Skeletal muscle cell (primary cell): ENCODE measurements around the gene MGAT5B.

Source experiments
- DNase-seq: peaks from one replicate; pipeline ENCODE4 v3.0.0-alpha.2; 2010; ENCODE audit warnings: low read depth
- H3K4me3 ChIP-seq: 2 replicates; pipeline ENCODE4 v1.5.1; 2011; ENCODE audit warnings: low read depth, mild to moderate bottlenecking, control low read depth, low read length, moderate library complexity

MGAT5B gene

DNA sequence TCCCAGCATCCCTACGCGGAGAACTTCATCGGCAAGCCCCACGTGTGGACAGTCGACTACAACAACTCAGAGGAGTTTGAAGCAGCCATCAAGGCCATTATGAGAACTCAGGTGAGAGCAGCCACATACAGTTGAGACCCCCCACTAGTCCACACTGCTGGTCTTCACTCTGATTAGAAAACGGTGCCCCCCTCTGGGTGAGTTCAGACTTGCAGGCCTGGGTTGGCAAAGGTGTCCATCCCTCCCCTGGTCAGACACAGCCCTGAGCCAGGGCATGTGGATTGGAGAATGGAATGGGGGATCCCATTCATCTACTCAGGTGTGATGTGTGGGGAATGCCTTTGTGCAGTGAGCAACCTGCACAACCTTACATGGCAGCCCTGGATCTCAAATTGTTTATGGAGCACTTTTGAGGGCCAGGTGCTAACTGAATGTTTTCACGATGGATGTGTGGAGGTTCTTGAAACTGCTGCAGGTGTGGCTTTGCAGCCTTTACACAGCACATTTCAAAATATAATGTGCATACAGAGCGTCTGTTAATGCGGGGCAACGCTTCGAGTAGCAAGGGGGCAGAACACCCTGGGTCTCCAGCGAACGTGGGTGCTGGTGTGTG is 72.6 kb downstream of the MGAT5B start:
- DNase-seq = no peak
- no peak overlapping the region for H3K4me3 ChIP-seq

DNA sequence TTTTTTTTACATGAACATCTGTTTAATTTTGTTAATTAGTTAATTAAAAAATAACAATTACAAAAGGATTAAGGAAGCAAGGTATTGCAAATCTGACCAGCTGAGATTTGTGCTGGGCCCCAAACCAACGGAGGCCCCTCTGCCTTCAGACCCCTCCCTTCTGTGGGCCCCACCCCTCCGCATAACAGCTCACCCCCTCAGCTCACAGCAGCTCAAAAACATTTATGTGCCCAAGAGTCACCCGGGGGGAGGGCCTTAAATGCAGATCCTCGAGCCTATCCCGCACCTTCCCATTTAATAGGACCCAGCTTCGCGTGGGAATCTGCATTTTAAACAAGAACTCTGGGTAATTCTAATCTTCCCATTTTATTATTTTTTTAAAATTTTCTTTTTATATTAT is 75.0 kb downstream of the MGAT5B start:
- no peak overlapping the region for H3K4me3 ChIP-seq
- no peak for DNase-seq

DNA sequence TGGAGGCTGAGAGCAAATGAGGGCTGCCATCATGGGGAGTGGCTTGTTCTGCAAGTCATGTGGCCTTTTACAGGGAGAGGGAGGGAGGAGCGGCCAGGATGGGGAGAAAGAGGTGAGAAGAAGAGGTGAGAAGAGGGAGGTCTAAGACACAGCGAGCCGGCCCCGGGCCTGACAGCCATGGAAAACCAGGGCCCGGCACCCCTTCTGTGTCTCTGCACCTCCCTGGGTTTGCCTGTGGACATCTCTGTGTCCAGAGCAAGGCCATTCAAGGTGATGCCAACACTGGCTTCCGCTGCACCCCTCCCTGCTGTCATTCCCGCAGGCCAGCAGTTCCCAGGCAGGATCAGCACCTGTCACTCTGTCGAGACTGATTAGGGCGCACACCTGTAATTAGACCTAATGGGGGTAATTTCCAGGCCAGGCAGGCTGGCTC is 75.6 kb downstream of the MGAT5B start:
- no peak overlapping the region for H3K4me3 ChIP-seq
- DNase-seq = no peak

DNA sequence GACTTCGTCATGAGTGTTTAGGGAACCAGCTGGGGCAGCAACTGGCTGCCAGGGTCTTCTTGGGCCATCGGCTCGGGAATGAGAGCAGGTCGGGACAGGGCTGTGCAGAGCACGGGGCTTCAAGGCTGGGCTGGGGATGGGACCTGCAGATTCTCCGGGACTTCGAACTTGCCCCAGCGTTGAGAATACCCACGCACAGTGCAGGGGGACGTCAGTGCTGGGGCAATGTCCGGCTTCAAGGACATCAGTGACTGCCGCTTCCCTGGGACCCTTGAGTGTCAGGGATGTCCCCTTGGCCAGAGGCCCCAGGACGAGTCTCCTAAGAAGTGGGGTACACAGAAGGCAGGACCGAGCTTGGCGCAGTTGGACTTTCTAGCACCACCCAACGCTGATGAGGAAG is 76.3 kb downstream of the MGAT5B start:
- no peak for DNase-seq
- H3K4me3 ChIP-seq = no peak overlapping the region

DNA sequence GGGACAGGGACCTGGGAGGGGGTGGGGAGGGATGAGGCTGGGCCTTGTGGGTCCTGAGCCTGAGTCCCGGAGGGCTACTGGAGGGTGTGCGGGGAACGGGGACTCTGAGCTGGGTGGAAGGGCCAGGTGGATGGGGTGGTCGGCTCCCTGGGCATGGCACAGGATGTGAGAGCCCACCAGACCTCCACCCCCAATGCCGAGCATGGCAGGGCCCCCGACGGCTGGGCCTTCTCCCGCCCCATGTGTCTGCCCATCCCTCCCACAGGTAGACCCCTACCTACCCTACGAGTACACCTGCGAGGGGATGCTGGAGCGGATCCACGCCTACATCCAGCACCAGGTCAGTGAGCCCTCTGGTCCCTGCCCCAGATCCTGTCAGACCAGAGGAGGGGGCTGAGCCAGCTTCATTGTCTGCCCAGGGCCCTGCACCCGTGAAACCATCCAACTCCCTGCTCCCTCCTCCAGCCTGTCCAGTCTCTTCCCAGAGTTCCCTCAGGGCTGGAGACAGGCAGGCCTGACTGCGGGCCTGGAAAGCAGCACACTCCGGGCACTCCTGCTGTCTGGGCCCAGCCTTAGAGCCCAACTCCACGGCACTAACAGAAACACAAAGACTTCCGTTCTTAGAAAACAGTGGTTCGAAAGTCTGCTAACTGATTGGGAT is 78.0 kb downstream of the MGAT5B start:
- no peak for DNase-seq
- H3K4me3 ChIP-seq = no peak overlapping the region

DNA sequence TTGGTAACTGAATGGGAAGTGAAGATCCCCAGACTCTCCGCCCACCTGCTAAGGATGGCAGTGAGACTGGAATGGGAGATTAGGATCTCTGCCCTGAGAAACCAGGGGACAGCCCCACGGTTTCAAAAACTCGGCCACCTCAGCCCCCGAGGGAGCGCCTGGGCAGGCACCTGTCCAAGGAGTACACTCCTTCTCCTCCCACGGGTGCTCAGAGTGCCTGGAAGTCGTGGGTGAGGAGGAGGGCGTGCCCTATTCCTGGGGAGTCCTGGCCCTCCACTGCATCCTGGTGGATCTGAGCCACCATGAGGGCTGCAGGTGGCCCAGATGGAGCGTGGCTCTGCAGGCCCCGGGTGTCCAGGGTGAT is 78.5 kb downstream of the MGAT5B start:
- DNase-seq = no peak
- H3K4me3 ChIP-seq = no peak overlapping the region

DNA sequence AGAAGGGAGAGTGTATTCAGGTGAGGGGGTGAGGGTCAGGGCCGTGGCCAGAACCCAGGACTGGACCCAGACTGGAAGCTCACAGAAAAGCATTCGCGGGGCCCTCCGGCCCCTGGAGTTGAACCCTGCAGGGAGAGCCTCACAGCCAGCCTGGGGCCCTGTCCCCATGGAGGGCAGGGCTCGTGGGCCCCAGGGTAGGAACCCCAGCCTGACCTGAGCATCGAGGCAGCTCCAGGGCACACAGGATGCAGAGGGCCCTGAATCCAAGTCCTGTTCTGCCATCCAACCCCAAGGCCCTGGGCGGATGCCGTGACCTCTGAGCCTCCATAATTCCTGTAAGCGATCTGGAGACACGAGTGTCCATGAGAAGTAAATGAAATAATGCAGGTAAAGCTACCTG is 79.1 kb downstream of the MGAT5B start:
- DNase-seq = no peak
- H3K4me3 ChIP-seq = no peak overlapping the region

DNA sequence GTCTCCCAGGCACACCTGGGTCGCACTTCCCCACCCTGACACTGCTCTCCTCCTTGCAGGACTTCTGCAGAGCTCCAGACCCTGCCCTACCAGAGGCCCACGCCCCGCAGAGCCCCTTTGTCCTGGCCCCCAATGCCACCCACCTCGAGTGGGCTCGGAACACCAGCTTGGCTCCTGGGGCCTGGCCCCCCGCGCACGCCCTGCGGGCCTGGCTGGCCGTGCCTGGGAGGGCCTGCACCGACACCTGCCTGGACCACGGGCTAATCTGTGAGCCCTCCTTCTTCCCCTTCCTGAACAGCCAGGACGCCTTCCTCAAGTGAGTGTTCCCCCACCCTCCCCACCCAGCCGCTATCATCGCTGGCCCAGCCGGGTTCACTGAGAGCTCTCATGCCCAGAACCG is 79.6 kb downstream of the MGAT5B start:
- no peak overlapping the region for H3K4me3 ChIP-seq
- DNase-seq = no peak

DNA sequence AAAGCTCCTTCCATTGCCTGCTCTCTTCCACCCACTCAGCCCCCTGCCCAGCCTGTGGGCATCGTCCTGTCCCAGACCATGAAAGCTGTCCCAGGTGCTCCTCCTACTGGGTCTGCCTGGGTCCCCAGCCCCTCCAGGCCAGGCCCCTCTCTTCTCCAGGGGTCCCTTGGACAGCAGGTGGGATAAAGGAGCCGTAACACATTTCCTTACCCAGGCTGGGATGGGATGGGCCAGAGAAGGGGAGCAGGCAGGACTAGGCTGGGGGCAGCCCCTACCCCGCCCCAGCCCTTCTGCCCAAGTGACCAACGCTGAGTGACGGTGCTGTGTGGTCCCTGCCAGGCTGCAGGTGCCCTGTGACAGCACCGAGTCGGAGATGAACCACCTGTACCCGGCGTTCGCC is 80.1 kb downstream of the MGAT5B start:
- no peak overlapping the region for H3K4me3 ChIP-seq
- no peak for DNase-seq

DNA sequence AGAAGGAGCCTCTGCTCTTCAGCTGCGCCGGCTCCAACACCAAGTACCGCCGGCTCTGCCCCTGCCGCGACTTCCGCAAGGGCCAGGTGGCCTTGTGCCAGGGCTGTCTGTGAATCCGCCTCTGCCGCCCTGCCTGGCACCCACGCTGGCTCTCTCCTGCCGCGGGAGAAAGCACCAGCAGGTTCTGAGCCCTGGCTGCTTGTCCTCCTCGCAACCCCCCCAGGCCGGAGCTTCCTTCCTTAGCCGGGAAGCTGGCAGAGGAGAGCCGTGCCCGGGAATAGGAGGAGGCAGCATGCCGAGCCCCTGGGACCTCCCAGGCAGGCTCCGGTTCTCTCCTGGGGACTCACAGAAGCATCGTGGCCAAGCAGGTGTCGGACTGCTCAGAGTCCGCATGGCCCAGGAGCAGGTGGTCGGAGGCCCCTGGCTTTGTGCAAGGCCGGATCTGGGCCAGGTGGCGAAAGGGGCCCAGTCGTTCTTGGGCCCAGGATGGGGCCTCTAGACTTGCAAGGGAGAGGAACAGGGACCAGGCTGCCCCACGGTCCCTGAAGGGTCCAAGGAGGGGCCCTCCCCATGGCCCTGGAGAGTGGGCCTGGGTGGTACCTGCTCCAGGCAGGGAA is 80.6 kb downstream of the MGAT5B start:
- H3K4me3 ChIP-seq = no peak overlapping the region
- no peak for DNase-seq

DNA sequence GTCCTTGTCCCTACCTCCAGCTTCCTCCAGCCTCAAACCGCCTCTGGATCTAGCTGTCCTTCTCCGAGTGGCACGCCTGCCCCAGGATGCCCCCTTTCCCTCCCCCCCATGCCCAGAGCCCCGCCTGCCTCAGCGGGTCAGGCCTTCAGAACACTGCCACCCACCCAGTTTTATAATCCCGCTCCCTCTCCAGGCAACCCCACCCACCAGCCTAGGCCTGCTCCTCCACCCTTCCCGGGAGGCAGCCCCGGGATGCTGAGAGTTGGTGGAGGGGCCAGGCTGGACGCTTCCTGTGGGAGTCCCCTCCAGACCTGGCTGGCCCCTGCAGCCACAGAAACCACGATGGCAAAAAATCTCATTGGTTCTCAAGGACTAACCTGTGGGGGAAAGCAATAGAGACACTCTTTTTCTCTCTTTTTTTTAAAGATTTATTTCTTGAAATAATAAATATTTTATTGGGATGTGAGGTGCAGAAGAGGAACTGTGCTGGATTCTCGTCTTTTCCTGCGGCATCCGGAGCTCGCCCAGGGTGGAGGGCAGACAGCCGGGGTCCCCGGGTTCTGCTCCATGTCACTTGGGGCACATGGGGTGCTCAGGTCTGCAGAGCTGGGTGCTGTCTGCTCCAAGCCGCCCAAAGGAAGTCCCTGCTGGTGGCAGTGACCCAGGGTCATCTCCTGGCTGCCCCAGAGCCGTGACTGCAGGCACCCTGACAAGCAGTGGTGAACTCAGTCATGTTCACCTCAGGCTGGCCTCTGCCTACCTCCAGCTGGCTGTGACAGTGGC is 81.9 kb downstream of the MGAT5B start:
- H3K4me3 ChIP-seq = no peak overlapping the region
- no peak for DNase-seq

DNA sequence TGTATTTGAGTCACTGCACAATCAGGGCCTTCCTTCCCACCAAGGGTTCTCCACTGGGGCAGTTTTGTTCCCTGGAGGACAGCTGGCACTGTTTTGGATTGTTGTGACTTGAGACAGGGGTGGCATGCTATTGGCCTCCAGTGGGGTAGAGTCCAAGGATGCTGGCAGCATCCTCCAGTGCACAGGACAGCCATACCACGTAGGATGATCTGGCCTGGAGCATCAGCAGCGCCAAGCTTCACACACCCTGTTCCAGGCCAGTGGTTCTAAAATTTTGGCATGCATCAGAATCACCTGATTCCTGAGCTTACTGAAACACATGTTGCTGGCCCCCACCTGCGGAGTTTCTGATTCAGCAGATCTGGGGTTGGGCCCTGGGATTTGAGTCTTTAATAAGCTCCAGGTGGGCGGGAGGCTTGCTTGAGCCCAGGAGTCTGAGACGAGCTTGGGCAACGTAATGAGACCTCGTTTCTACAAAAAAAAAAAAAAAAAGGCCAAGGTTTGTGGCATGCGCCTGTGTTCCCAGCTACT is 83.2 kb downstream of the MGAT5B start:
- no peak for DNase-seq
- no peak overlapping the region for H3K4me3 ChIP-seq

DNA sequence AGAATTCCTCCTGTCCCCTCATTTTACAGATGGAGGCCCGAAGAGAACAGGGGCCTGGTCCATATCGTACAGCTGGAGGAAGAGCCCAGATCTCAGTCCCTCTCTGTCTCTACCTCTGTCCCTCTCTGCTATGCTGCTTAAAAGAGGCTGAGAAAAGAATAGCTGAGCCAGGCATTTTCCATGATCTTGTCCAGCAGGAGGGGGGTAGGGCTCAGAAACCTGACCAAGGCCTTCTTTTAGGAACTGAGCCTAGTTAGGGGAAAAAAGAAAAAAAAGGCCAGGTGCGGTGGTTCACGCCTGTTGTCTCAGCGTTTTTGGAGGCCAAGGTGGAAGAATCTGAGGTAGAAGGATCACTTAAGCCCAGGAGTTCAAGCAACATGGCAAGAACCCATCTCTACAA is 84.2 kb downstream of the MGAT5B start:
- DNase-seq = no peak
- H3K4me3 ChIP-seq = no peak overlapping the region

DNA sequence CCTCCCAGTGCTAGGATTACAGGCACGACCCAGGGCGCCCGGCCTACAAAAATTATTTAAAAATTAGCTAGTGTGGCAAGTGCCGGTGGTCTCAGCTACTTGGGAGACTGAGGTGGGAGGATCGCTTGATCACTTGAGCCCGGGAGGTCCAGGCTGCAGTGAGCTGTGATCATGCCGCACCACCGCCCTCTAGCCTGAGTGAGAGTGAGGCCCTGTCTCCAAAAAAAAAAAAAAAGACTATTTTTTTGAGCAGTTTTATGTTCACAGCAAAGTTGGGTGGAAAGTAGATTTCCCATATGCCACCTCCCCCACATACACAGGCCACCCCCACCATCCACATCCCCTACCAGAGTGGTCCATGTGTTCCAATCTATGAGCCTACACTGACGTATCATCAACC is 84.9 kb downstream of the MGAT5B start:
- H3K4me3 ChIP-seq = no peak overlapping the region
- DNase-seq = no peak

DNA sequence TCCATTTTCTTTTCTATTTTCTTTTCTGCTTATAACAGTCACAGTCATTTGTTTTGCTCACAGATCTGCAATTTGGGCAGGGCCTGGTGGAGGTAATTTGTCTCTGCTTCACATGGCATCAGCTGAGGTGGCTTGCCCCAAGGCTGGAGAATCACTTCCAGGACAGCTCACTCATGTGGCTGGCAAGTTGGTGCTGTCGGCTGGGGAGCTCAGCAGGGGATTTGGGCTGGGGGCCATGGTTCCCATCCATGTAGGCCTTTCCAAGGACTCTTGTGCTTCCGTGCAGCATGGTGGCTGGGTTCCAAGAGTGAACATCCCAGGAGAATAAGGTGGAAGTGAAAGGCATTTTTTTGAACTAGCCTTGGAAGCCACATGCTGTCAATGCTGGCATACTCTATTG is 85.7 kb downstream of the MGAT5B start:
- no peak overlapping the region for H3K4me3 ChIP-seq
- DNase-seq = no peak

DNA sequence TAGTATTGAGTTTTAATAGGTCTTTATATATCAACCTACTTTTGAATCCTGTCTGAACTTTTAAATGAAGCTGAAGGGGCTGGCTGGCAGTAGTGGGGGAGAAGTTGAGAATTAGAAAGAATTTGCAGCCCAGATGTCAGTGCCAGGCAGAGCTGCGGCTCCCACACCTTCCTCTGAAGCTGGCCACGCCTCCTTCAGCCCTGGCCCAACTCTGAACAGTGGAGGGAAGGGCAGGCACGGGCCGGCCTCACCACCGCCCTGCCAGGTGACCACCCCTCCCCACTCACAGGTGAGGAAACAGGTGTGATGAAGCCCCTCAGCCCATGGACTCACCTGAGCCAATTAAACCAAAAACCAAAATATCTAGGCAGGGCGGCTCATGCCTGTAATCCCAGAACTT is 87.0 kb downstream of the MGAT5B start:
- no peak for DNase-seq
- no peak overlapping the region for H3K4me3 ChIP-seq

DNA sequence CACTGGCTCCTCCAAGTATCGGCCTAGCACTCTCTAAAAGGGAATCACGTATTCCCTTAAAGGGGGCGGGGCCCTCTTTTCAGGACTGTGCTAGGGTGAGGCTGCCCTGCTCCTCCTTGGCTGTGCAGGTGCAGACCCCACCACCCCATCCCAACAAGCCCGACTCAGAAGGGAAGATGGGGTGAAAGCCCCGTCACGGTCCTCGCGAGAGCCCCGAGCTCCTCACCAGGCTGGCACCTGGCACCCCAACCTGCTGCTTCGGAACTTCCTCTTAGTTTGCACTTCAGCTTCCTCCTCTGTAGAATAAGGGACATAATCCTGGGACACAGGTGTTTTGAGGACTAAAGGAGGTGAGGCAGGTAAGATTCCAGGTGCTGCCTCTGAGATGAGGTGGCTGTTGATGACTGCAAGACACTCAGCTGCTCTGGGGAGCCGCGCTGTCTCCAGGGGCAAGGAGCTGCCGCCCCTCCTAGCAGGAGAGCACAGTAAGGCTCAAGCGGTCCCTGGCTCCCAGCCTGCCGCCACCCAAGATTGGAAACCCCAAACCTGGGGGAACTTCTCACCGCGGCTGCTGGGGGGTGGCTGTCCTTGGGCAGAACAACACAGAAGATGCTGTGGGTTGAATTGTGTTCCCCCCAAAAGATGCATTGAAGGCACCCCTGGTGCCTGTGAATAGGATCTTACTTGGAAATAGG is 88.8 kb downstream of the MGAT5B start:
- H3K4me3 ChIP-seq = no peak overlapping the region
- no peak for DNase-seq

DNA sequence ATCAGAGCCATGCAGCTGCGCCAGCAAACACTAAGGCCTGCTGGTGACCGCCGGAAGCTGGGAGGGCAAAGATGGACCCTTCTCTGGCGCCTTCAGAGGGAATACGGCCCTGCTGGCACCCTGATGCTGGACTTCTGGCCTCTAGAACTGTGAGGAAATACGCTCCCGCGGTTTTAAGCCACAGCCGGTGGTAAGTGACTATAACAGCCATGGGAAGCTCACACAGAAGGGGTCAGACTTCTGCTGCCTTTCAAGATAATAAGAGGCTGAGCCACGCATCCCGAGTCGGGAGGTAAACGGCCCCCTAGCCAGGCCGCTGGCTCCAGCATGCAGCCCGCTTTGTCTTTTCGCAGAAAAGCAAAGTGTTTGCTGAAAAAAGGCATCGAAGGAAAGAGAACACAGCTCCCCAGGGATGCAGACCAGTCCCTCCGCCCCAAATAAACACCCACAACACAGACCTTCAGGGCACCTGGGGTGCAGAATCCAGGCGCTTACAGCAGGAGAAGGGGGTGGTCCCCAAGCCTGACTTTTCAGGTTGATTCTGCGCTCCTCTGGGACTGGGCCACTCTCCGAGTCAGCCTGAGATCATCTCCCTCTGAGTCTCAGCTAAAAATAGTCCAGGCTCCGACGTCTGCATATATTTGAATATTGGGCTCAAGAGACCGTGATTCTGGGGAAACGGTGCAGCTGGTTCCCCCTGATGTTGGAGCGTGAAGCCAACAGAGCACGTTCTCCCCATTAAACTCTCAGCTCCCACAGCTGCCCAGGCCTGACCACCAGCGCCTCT is 89.7 kb downstream of the MGAT5B start:
- no peak overlapping the region for H3K4me3 ChIP-seq
- DNase-seq = no peak

DNA sequence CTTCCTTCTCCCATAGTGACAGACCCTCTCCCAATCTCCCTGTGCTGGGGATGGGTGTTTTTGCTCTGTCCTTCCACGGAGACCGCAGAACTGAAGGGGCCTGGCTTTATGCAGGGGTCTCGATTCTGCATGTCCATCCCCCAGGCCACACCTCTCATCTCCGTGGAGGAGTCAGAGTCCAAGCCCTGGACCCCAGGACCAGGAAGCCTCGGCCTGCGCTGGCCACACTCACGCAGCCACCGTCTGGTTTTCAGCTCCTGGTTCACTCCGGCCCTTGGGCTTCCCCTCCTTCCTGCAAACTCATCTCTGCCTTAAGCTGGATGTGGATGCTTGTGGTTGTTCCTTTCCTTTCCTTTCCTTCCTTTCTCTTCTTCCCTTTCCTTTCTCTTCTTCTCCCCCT is 90.8 kb downstream of the MGAT5B start:
- DNase-seq = no peak

More for the DNA sequence above, 90.8 kb downstream of the MGAT5B start:
- no peak overlapping the region for H3K4me3 ChIP-seq
